Parathyroid adenoma (tissue), 2 donors: ENCODE data around the gene CD47.

Source experiments
- H2AFZ ChIP-seq: fragments of 300-600 bp; sonication (generic); one replicate; pipeline ENCODE4 v1.7.0; 2017; ENCODE audit warnings: antibody characterized with exemption, mild to moderate bottlenecking
- H3K27ac ChIP-seq: fragments of 300-600 bp; sonication (generic); one replicate; pipeline ENCODE4 v1.7.0; 2017
- H3K27me3 ChIP-seq: fragments of 300-600 bp; sonication (generic); one replicate; pipeline ENCODE4 v1.7.0; 2017; ENCODE audit warnings: low read length; ENCODE audit not compliant: control insufficient read depth, insufficient read depth
- H3K36me3 ChIP-seq: fragments of 300-600 bp; sonication (generic); one replicate; pipeline ENCODE4 v1.7.0; 2017; ENCODE audit warnings: low read length; ENCODE audit not compliant: control insufficient read depth, insufficient read depth
- H3K4me1 ChIP-seq: fragments of 300-600 bp; sonication (generic); one replicate; pipeline ENCODE4 v1.7.0; 2017; ENCODE audit warnings: control low read depth
- H3K4me2 ChIP-seq: fragments of 300-600 bp; sonication (generic); one replicate; pipeline ENCODE4 v1.7.0; 2017; ENCODE audit warnings: low read length
- H3K4me3 ChIP-seq: fragments of 300-600 bp; sonication (generic); one replicate; pipeline ENCODE4 v1.7.0; 2017; ENCODE audit warnings: low read depth, low read length
- H3K79me2 ChIP-seq: fragments of 300-600 bp; sonication (generic); one replicate; pipeline ENCODE4 v1.7.0; 2017; ENCODE audit warnings: control low read depth
- H3K9ac ChIP-seq: fragments of 300-600 bp; sonication (generic); one replicate; pipeline ENCODE4 v1.7.0; 2017; ENCODE audit warnings: mild to moderate bottlenecking
- H3K9me3 ChIP-seq: fragments of 300-600 bp; sonication (generic); one replicate; pipeline ENCODE4 v1.7.0; 2017; ENCODE audit warnings: low read length; ENCODE audit not compliant: control insufficient read depth
- CTCF ChIP-seq: fragments of 300-600 bp; sonication (generic); IDR thresholded peaks from one replicate; pipeline ENCODE4 v1.7.0; 2017; ENCODE audit warnings: antibody characterized with exemption, mild to moderate bottlenecking
- donor health status: primary hyperparathyroidism.

Gene CD47

GRCh38 chr3:107993771-107994170 is 97.1 kb downstream of the CD47 start:
- TF ChIP-seq CTCF = no peak
- H3K27ac ChIP-seq = no peak overlapping the region
- H3K4me2 ChIP-seq = no peak overlapping the region
- H3K9ac ChIP-seq = no peak overlapping the region
- no peaks in the 10 kb centered on the region for H3K9me3 ChIP-seq
- H3K27me3 ChIP-seq = no peaks in the 10 kb centered on the region
- H3K36me3 ChIP-seq = no peaks in the 10 kb centered on the region
- H3K79me2 ChIP-seq = no peaks in the 10 kb centered on the region
- no peak overlapping the region for H3K4me3 ChIP-seq
- H3K4me1 ChIP-seq = peaks cover 2% of the 10 kb centered on the region
- no peak overlapping the region for H2AFZ ChIP-seq
